NCI-H1694 treated with DMSO at 0.1 percent for 48 hours (cell line): ENCODE measurements around the gene KIAA1549.

ENCODE experiments used
- DNase-seq: peaks from one replicate; lab custom pipeline; 2025; lab: John Stamatoyannopoulos, UW

The KIAA1549 gene

DNA sequence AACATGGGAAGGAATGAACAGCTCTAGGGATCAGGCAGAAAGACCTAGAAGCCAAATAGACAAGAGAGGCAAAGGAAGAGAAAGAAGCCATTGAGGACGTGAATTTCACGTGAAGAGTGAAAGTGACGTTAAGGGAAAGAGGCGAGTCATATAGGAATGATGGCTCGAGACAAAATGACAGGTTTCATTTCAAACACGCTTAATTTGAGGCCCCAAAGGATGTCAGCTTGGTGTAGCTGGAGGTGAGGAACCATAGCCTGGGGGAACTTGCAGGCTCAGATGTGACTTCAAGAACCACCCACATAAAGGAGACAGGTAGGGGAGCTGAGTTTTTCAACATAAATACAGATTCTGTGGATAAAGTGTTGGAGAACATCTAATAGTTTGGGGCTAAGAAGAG, 98.9 kb downstream of the KIAA1549 start:
- no peak for DNase-seq

GRCh38 chr7:138881579-138882188, 99.5 kb downstream of the KIAA1549 start:
- no peak for DNase-seq

- no peak for DNase-seq
Observed at GRCh38 chr7:138880881-138881578, 100.2 kb downstream of the KIAA1549 start.

DNA sequence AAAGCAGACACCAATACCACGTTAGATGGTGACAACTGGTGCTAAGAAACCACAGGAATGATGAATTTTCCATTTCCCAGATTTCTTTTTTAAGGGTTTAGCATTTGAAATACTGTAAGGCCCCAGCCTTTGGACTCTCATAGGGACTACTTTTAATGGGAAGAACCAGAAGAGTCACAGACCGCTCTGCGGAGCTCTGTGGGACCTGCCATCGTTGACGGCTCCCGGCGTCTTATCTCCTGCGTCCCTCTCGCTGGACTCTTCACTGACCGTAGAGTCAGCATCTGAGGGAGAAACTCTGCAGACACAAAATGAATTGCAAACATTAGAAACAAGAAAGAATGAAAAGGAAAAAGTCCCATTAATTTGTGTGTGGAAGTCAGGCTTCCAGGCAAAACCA, 101.8 kb downstream of the KIAA1549 start:
- no peak for DNase-seq

DNA sequence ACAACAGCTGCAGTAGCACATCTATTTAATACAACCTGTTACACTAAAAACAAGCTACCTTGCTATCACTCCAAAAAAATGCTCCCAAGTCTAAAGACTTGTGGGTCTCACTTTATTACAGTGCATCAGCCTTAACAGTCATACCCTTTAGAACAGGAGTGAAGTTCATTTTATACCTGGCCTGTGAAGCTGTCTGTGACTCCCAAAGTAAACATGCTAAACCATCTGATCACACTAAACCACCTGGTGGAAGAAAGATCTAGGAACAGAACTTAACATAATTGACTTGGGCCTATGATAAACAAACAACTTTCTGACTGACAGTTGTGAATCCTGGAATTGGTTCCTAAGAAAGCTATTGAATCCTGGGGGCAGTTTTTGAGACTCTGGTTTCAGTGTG, 102.3 kb downstream of the KIAA1549 start:
- DNase-seq: no peak

DNA sequence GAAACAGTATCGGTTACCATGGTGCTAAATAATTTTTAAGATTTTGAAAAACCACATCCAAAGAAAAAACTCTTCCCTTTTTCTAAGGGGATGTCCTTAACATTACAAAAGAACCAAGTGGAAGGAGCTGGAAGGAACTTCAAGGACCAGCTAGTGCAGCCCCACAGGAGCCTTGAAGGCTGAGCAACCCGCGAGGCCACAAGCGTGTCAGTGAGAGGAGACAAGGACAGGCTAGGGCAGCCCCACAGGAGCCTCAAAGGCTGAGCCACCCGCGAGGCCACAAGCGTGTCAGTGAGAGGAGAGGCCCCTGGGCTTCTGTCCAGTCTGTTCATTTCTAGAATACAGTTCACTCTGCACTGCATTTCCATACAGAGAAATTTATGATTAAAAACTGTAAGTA, 103.1 kb downstream of the KIAA1549 start:
- no peak for DNase-seq

DNA sequence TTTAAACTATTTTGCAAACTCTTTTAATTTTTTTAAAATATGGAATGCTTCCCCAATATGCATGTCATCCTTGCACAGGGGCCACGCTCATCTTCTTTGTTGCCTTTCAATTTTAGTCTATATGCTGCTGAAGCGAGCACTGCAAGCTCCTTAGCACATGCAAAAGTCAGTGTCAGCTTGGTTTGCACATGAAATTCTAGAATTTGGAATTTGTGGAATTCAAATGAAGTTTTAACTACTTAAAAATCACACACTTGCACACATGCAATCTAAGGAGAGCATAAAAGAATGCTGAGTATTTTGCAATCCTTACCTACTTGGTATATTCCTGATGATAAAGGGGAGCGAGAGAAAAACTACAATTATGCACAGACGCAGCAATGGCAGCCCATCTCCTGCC, 104.9 kb downstream of the KIAA1549 start:
- no peak for DNase-seq

DNA sequence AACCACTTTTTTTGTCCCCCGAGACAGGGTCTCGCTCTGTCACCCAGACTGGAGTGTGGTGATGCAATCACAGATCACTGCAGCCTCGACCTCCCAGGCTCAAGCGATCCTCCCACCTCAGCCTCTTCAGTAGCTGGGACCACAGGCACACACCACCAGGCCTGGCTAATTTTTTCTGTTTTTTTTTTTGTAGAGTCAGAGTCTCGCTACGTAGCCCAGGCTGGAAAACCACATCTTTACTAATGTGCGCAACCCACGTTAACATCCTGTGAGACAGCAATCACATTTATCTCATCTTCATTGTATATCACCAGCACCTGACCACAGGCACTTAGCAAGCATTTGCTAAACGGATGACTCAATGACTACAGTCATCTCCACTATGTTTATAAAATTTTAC, 105.4 kb downstream of the KIAA1549 start:
- DNase-seq: no peak

- no peak for DNase-seq
Observed at GRCh38 chr7:138873220-138873892, 107.8 kb downstream of the KIAA1549 start.

GRCh38 chr7:138872576-138872975, 108.6 kb downstream of the KIAA1549 start:
- no peak for DNase-seq

GRCh38 chr7:138871814-138872090, 109.4 kb downstream of the KIAA1549 start:
- no peak for DNase-seq

GRCh38 chr7:138871065-138871813, 110.0 kb downstream of the KIAA1549 start:
- DNase-seq: no peak

GRCh38 chr7:138869353-138869752, 111.8 kb downstream of the KIAA1549 start:
- no peak for DNase-seq

DNA sequence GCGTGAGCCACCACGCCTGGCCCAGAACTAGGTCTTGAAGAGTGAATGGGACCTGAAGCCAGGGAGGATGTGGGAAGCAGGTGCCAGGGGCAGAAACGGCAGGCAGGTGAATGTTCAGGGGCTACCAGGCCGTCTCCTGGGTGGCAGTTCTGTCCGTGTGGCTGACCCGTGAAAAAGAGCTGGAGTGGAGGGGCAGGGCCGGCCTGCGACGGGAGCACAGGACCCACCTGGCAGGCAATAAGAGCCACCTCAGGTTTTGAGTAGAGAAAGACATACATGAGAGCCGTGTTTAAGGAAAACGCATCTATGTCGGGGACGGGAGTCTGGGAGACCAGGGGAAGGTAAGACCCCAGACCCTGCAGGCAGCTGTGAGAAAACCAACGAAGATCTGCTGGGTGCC, 112.5 kb downstream of the KIAA1549 start:
- no peak for DNase-seq

DNA sequence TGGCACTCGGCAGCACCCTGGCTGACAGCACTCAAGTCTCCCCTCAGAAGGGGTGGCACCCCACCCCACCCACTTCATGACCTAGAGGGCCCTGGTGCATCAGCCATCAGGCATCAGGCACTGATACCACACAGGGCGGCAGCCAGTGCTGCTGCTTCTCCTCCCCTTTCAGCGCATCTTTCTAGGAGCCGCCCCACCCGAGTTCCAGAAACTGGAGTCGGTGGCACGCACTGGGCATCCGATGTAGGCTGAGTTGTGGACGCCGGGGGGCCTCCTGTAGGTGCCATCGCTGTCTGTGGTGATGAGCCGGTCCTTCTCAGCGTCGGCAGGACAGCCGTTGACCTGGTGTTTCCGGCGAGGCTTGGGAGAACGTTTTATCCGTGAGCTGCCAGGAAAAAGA, 113.4 kb downstream of the KIAA1549 start:
- DNase-seq: no peak

DNA sequence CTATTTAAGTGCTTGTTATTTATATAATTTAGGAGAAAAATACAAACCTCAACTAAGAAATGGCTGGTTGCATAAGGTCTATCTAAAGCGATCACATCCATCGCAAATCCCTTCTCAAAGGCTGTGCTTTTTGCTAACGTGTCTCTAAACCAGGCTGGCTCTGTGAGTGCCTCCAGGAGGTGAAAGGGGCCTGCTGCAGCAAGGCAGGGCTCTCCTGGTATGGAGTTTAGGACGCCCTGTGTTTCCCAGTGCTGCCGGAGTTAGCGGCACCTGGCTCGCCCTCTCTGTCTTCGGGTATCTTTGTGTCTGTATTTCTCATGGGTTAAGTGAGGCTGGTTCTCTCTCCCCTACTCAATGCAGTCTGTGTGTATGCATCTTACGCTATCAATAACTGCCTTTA, 114.8 kb downstream of the KIAA1549 start:
- DNase-seq: no peak

DNA sequence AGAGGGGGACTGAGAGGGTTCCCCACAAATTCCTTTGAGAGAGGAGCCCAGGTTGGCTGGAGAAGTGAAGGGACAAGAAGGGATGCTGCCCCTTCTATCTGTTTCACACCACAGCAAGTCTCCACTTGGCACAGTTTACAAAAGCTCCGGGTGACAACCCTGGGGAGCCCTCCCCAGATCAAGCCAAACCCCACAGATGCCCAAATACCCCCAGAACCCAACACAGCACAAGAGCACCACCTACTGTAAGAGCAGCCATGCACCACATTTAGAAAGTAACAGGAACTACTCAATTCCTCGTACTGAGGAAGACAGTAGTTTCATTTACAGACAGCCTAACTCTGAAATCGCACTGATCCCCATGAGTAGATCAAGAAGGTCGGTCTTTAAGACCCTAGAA, 115.3 kb downstream of the KIAA1549 start:
- DNase-seq: no peak

GRCh38 chr7:138864667-138865066, 116.5 kb downstream of the KIAA1549 start:
- no peak for DNase-seq

- no peak for DNase-seq
Observed at GRCh38 chr7:138863931-138864330, 117.3 kb downstream of the KIAA1549 start.

DNA sequence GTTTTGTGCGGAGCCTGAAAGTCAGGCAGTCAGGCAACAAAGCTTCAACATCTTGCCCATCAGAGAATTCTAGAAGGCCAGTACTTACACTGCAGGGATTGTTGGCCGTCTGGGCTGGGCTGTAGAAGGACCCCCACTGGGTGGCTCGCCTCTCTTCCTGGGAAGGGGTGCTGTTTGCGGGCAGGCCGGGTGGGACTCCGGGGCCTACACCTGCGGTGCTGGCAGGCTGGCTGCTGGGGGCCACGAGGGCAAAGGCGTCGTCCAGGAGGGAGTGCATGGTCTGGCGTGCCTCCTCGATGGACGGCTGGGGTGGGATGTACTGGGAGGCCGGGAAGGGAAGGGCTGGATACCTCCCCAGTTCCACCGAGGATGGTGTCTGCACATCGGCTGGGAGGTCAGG, 120.1 kb downstream of the KIAA1549 start:
- no peak for DNase-seq

DNA sequence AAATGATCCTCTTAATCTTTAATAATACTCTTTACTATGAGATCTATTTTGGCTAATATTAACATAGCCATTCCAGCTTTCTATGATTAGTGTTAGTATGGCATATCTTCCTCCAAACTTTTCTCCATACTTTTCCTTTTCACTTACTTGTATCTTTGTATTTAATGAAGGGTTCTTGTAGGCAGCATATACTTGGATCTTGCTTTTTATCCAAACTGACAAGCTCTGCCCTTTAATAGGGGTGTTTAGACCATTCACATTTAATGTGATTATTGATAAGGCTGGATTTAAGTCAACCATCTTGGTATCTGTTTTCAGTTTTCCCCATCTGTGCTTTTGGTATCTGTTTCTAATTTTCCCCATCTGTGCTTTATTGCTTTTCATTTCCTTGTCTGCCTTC, 123.5 kb downstream of the KIAA1549 start:
- no peak for DNase-seq

DNA sequence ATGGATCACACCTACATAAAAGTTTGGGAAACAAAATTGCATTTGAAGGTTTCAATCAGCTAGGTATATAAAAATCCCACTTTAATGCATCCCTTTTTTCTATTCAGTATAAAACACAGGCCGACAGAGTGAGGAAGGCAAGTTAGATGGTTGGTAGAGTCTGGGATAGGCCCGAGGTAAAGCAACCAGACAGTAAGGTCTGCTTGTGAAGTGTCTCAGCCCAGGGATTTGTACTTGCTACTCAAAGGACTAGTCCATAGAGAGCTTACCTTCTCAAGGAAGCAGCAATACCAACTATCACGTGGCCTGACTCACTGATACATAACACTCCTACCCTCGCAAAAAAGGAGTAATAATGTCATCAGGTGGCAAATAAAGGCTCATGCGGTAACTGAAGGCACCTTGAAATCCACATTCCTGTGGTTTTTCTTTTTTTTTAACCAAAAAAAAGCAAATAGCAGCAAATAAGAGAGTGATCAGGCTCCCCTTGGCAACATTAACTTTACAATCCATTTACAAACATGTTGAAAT, 127.0 kb downstream of the KIAA1549 start:
- DNase-seq: no peak

DNA sequence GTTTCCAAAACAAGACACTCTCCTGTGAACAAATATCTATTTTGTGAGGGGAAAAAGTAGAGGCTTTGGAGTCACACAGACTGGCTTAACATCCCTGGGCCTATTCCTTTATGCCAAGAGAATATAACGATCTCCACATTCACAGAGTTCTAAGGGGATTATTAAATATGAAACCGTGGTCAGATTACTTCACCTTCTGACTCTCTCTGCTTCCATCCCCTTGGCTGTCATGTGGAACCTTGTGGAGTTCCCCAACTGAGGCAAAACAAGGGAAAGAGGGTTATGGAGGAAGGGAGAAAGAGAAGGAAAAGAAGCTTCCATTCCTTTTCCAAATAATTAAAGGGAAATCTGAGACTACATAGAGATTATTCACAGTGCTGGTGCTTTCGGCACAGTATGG, 127.7 kb downstream of the KIAA1549 start:
- no peak for DNase-seq
